ACHN (cell line): Measurements from ENCODE around the gene PKNOX2.

Experiments
- DNase-seq: peaks from one replicate; pipeline ENCODE4 v3.0.0-alpha.2; 2015
- in situ Hi-C: cut with HindIII; loops from 2 replicates; pipeline ENCODE4 v1.10.0; 2017; ENCODE audit warnings: low sequenced_read_pairs, low pct_ligation_motif_present, low pct_unique_long_range_greater_than_20kb

Gene PKNOX2

DNA sequence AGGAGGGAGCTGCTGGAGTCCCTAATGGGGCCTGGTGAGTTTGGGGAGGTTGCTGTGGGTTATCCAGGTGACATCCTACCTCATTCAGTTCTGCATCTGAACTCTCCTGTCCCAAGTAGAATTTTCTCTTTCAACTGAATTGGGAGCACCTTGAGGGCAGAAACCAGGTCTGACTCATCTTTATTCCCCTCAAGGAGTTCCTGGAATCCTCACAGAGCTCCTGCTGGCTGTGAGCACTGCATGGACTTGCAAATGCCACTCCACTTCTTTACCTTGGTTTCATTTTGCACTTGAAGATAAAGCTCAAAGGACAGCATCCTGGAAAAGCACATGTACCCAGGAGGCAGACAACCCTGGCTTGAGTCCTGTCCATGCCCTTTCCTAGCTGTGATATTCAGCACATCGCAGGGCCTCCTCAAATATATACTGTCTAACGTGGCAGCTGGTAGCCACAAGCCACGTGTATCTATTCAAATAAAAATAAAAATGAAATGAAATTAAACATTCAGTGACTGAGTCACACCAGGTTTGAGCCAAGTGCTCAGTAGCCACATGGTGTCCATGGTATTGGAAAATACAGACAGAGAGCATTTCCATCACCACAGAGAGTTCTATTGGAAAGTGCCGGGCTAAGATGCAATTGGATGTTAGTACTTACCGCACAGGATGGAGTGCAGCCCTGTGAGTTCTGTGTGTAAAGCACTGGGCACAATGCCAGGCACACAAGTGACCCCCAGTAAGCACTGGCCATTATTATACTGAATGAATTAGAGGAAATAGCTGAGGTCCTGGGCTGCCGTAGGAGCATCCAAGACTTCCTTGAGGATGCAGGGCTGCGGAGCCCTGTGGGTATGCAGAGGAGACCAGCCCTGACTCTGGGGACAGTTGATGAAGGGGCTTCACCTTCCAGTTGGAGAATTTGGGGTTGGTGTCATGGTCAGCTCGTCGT is 149.0 kb downstream of the PKNOX2 start:
- in situ Hi-C loops = no loop called here
- DNase-seq = no peak

DNA sequence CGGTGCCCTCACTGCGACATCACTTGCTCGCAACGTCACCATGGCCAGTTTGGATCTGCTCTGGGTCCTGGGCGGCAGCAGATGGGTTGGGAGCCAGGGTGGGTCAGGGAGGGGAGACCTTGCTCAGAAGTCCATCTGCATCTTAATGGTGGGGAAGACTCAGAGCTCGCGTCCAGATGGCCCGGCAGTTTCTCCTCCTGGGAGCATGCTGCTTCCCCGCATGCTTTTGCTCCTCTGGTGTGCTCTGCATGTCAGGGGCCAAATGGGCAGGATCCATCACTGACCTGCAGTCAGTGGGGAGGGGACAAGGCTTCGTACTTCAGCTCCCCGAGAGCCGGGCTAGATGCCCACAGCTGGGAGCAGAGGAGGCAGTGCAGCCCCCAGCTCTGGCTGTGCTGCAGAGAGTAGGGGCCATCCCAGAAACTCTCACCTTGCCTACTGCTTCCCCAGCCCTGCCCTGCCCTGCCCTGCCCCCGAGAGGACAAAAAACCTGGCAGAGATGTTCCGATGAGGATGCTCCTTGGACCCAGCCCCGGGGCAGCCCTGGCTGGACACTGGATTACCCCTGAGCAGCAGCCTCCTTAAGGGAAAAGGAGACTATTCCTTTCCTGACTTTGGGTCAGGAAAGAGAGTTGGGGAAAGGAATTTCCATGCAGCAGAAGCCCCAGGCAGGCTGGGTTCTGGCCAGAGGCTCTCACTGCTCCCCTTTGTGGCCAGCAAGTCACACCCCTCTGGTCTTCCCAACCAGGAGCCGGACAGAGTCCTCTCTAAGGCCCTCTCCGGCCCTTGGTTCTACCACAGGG is 149.9 kb downstream of the PKNOX2 start:
- DNase-seq = no peak
- in situ Hi-C loops = no loop called here

DNA sequence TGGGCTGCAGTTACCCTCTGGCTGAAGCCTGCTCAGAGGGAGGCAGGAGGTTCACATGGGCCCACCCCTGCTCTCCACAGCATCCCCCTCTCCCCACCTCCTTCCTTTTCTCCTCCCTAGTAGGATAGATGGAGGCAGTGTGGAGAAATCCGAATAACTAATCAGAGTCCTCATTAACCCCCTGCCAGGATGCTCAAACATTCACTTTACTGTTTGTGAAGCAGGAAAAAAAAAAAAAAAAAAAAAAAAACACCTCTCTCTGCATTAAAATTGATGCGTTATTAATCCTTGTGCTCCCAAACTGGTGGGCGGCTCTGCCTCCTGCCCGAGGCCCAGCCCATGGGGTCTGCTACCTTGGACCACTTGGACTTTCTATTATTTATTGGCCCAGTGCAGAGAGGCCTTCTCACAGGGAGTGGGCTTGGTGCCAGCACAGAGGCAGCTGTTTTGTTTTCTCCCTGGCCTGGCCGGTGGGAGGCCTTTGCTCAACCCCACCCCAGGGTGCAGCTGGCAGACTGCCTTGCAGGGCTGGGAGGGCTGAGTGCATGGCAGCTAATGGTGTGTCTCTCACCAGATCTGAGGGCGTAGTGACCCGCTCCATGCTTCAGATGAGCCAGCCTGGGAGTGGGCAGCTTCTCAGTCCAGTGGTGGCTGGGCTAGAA is 150.7 kb downstream of the PKNOX2 start:
- in situ Hi-C loops = no loop called here
- no peak for DNase-seq

DNA sequence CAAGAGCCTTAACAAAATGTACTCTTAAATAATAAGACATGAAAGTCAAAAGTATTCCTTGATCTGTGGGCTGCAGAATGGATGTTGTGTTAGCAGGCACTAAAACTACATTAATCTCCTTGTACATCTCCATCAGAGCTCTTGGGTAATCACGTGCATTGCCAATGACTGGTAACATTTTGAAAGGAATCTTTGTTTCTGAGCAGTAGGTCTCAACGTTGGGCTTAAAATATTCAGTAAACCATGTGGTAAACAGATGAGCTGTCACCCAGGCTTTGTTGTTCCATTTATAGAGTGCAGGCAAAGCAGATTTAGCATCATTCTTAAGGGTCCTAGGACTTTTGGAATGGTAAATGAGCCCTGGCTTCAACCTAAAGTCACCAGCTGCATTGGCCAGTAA is 152.9 kb downstream of the PKNOX2 start:
- in situ Hi-C loops = no loop called here
- DNase-seq = no peak

DNA sequence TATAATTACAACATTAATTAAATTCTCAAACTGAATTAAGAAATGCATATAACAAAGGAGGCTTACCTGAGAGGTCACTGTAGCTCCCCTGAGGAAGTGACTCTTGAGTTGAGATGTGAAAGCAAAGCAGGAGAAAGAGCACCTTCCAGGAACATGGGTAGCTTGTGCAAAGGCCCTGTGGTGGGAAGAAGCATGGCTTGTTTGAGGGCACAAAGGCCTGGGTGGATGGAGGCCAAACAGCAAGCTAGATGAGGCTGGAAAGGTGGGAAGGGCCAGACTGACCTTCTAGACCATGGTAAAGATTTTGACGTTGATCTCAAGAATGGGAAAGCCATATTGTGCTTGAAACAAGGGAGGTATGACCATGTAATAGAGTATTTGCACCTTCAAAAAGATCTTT is 155.1 kb downstream of the PKNOX2 start:
- in situ Hi-C loops = no loop called here
- DNase-seq = no peak

DNA sequence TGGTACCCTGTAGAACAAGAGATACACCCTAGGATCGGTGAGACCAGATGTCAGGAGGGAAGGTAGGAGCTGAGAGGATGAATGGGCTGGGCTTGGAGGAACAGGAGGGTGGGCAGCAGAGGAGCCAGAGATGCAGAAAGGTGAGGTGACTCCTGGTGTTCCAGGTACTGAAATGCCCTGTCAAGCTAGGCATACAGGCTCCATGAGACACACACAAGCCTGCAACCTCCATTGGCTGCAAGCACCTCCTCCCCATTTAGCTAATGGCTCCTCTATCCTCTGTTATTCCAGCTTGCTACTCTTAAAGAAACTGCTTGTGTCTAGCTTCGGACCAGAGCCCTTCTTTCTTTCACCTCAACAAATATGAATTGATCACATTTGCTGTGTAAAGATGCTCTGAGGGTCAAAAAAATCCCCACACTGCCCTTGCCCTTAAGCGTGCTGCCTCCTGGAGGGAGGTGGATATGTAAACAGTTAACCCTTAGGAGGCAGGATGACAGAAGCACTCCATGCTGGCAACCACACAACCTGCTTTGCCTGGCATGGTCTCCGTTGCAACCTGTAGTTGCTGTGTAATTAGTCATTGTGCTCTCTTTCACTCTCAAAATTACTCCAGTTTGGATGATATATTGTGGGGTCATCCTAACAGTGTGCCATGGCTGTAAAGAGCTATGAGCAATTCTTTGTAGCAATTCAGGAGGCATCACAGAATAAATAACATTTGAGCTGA is 156.0 kb downstream of the PKNOX2 start:
- in situ Hi-C loops = no loop called here
- DNase-seq = no peak

DNA sequence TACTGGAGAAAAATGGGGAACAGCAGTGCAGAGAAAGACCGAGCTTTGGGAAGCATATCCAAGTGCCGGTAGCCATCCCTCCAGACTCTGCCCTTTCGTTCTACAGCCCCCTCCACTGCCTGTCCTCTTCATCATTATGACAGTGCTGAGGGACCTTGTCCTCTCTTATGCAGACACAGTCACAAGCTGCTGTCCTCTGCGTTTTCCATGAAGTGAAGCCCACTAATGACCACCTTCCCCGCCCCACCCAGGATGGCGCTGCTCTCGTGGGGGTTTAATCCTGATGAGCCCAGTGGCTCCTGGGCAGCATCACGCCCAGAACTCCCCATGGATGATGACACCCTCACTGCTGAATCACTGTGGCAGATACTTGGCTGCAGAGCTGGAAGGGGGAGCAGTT is 157.7 kb downstream of the PKNOX2 start:
- DNase-seq = no peak
- in situ Hi-C loops = no loop called here

DNA sequence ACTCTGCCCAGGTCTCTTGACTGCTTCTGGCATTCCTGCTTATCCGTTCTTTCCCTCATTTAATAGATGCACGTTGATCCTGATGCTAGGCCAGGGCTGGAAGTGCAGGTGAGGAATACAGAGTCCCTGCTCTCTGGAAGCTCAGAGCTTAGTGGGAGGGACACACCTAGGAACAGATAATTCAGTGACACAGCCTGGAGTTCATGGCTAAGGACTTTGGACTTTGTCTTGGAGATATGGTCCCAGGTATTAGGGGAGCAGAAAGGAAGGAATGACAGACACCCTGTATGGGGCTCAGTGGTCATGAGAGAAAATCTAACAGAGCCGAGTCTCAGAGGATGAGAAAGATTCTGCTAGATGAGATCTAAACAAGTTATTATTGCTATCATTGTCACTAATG is 160.6 kb downstream of the PKNOX2 start:
- in situ Hi-C loops = no loop called here
- DNase-seq = no peak

DNA sequence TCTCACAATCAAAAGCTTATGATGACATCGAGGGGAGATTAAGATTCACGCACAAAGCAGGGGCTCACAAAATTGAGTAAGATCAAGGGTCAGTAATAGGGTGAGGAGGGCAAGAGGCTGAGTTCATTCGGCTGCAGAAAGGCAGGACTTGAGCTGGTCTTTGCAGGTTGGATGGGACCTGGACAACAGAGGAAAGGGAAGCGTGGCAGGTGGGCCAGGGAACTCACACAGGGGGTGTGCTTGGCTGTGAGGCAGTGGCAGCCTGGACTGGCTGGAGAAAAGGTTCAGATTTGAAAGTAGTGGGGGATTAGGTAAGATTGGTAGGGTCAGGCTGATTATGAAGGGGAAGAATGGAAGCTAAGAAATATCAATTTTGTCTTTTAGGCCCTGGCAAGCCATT is 161.6 kb downstream of the PKNOX2 start:
- in situ Hi-C loops = no loop called here
- no peak for DNase-seq

DNA sequence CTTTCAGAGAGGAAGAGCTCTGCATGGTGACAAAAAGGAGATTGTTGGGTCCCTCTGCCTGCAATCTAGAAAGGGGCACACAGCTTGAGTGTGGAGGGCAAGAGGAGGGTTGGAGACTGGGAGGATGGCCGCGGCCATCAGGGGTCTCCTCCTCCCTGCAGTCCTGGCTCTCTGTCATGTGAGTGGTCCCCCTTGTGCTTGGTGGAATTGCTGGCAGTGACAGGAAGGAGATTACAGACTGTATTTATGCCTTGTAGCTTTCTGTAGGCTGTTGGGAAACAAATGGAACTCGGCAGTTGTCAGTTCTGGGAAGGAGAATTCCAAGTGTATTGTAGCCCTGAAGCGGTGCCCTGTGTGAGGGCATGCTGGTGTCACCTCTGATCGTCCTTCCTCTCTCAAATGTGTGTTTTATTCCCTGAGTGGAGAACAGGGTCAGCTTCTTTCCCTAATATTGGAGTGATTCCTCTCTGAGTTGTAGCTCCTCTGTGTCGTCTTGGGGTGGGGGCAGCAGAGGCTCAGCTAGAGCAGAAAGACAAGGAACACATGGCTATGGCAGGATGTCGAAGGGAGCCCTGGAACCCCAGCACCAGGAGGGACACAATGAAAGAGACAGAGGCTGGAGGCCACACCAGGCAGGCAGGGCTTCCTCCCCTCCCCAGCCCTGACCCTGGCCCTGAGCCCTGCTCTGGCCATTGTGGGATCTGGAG is 163.1 kb downstream of the PKNOX2 start:
- in situ Hi-C loops = no loop called here

DNA sequence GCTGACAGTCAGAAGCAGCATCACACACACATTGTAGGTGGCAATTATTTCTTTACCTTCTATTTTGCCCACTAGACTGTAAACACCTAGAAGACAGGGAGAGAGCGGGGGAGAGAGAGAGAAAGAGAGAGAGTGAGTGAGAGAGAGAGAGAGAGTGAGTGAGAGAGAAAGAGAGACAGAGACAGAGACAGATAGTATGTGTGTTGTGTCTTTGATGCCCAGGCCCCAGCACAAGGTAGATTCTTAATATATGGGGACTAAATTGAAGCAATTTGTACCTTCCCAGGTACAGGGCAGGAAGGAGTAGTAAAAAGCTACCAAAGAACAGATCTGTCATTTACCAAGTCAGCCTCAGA is 163.7 kb downstream of the PKNOX2 start:
- in situ Hi-C loops = no loop called here
- DNase-seq = no peak

More for the DNA sequence above, 163.1 kb downstream of the PKNOX2 start:
- DNase-seq = no peak

DNA sequence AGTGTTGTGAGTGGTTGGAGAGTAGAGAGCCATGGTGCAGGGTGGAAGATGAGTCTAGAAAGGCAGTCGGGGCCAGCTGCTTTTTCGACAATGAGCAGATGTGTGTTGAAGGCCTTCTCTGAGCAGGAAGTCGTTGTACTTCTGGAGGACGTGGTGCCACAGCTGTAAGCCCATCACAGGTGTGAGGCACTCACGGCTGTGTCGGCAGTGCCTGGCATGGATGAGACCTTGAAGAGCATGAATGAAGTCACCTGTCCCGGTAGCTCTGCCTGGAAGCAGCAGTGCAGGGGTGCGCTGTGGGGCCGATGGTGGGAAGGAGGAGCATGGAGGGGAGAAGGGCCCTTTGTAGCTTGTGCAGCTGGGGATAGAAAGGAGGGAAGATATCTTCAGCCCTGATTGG is 165.2 kb downstream of the PKNOX2 start:
- no peak for DNase-seq
- in situ Hi-C loops = no loop called here

DNA sequence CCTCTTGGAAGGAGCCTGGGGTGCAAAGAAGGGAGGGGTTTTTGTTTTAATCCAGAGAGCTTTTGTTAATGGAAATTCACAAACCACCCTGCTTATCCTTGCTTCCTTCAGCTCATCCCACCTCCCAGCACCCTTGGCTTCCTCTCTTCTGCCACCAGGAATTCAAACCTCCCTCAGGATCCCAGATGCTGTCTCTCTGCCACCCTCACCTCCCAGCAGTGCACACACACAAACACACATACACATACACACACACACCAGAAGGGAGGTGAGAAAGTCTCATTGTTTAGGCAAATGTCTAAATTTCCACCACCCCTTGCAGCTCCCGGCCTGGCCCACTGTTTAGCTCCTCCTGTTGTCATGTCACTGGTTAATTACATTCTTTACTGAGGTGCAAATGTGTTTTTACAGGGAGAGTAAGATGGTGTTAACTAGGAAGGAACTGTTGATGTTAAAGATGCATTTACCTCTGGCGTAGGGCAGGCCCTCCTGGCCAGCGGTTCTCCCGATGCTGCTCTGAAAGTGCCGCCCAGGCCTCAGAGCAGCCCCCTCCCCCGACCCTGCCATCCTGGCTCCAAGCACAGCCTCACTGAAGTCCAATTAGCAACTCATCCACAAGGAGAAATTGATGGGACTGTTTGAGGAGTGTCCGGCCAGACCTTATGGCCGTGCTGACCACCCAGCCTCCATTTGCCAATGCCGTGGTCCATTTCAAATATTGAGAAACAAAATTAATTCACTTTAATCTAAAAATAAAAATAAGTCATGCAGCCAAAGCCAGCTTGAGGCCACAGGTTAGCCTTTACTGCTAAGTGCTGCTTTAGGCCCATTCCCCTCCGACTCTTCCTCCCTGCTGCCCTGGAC is 166.1 kb downstream of the PKNOX2 start:
- in situ Hi-C loops = no loop called here
- no peak for DNase-seq

DNA sequence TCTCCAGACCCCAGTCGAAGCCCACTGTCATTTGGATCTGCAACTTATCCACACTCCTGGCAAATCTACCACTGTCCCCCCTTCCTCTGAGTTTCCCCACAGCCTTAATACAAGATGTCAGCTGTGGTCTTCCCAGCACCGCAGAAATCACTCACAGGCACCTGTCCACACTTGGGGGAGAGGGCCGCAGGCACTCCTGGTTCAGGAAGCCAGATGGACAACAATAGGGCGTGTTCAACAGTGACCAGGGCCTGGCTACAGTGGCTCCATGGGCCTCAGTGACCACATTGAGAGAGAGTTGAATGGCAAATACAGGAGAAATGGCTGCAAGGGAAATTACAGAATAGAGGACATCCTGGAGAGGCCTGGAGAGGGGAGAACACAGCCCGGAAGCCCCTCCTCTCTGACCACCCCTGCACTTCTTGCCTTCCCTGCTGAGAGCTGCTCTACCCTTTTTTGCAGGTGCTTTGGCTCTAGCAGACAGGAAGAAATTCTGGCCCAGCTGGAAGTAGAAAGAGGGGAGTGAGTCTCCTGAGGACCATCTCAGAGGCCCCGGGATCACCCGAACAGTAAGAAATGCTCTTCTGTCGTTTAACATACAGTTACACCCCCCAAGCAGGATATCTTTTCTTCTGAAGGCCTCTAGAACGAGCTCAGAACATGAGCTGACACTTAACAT is 166.9 kb downstream of the PKNOX2 start:
- in situ Hi-C loops = no loop called here
- no peak for DNase-seq

DNA sequence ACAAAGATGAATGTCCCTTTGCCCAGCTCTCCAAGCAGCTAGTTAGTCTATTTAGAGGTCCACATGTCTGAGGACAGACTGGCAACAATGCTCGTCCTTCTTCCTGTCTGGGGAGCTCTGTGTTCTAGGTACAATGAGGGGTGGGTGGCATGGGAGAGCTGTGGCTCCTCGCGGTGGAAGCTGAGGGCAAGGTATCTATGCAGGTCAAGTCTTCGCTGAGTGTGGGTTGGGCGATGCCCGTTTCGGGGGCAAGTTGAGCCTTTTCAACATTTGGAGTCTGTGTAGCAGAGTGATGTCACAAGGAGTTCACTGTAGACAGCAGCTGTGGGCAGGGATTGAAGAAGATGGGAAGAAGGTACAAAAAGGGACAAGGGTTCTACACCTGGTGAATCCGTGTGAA is 168.3 kb downstream of the PKNOX2 start:
- DNase-seq = no peak
- in situ Hi-C loops = no loop called here

DNA sequence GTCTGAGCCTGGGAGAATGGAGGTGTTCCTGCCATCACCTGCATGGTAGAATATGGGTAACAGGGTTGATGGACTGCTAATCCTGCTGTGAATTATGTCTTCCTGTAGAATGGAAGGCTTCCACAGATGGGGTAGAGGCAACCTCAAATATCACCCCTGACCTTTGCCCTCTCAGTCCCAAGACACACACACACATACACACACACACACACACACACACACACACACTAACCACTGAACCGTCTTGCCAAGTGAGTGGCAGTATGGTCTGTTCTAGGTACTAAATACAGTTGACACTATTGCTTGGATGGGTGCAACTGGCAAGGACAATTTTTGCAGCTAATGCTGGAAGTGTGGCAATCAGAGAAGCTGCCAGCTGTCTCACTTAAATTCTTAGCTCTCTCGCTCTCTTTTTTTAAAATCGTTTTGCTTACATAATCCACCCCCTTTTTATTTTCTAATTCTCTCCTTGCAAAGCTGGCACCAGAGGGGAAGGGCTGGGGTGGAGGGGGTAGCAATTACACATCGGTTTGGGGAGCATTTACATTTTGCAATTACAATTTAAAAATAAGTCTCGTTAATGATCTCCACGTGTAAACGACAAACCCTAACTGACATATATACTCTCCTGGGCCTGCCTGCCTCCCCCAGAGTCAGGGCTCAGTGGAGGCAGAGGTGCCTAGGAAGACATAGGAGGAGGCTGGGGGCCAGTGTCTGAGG is 169.0 kb downstream of the PKNOX2 start:
- in situ Hi-C loops = no loop called here
- DNase-seq = no peak
